LNCaP clone FGC (cell line): ENCODE results near the gene HSBP1.

ENCODE experiments used
- DNase-seq: peaks from one replicate; pipeline ENCODE4 v3.0.0-alpha.2; 2011; ENCODE audit warnings: low read depth
- H3K4me3 ChIP-seq: 2 replicates; pipeline ENCODE4 v1.5.1; 2011; ENCODE audit warnings: mild to moderate bottlenecking, low read depth, low read length, control low read depth
- CTCF ChIP-seq: IDR thresholded peaks from 2 replicates; pipeline ENCODE4 v1.5.1; 2012; ENCODE audit warnings: mild to moderate bottlenecking; ENCODE audit not compliant: control insufficient read depth, insufficient read depth; ENCODE audit errors: extremely low read depth

HSBP1 gene

DNA sequence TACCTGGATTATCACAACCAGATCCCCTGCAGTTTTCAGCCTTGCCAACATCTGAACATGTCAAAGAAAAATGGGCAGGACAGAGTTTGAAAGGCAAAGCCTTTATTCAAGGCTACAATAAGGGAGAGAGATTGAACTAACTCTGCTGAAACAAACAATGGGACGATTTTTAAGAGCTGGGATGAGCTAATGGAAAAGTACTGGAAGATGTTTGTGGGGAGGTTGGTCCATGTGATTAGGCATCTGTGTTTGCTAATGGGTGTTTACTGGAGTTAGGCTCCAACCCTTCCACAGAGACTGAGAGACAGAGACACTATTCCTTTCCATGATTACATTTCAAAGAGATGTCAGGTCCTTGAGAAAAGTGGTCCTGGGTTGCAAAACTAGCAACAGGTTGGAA is 35.0 kb upstream of the HSBP1 start:
- H3K4me3 ChIP-seq: no peak overlapping the region
- TF ChIP-seq CTCF: no peak
- peak; percentile 8 for DNase-seq

DNA sequence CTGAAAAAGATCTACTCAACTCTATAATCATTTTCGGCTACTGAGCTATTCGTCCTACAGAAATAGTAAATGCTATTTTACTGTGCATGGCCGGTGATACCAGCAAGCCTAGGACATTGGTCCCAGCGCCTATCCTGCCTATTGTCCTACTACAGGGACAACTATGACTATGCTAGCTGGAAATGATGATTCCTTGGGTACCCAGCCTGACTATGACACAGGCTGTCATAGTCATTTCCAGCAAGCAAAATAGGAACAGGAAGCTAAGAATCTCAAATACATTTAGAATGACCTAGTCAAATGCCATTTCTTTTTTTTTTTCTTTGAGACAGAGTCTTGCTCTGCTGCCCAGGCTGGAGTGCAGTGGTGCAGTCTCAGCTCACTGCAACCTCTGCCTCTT is 33.7 kb upstream of the HSBP1 start:
- DNase-seq: no peak
- TF ChIP-seq CTCF: no peak
- H3K4me3 ChIP-seq: no peak overlapping the region

- H3K4me3 ChIP-seq: no peak overlapping the region
- no peak for DNase-seq
- no peak for TF ChIP-seq CTCF
Observed at GRCh38 chr16:83776944-83777343, 30.8 kb upstream of the HSBP1 start.

GRCh38 chr16:83779886-83780285 is 27.9 kb upstream of the HSBP1 start:
- DNase-seq: peak; percentile 48
- no peak overlapping the region for H3K4me3 ChIP-seq
- no peak for TF ChIP-seq CTCF

GRCh38 chr16:83785455-83785854 is 22.3 kb upstream of the HSBP1 start:
- DNase-seq: no peak
- no peak for TF ChIP-seq CTCF
- H3K4me3 ChIP-seq: no peak overlapping the region

GRCh38 chr16:83789642-83790401 is 18.0 kb upstream of the HSBP1 start:
- no peak overlapping the region for H3K4me3 ChIP-seq
- no peak for TF ChIP-seq CTCF
- DNase-seq: no peak

- no peak for DNase-seq
- TF ChIP-seq CTCF: no peak
Observed at GRCh38 chr16:83791916-83792315, 15.9 kb upstream of the HSBP1 start.

More at GRCh38 chr16:83791916-83792315, 15.9 kb upstream of the HSBP1 start:
- no peak overlapping the region for H3K4me3 ChIP-seq
